HepG2 (cell line): ENCODE results near the gene SRSF10. TPM values are rescaled to one million over a fixed set of nuclear protein-coding genes. Genes with fewer than 3 reads are reported as not detected.

Source experiments
- AHDC1 ChIP-seq: sonication (generic); formaldehyde crosslinking; IDR thresholded peaks from 2 replicates; pipeline ENCODE4 v1.5.1; 2020; ENCODE audit warnings: mild to moderate bottlenecking, missing genetic modification reagents, borderline replicate concordance
- ARNT ChIP-seq: fragments of 450-650 bp; IDR thresholded peaks from 2 replicates; pipeline ENCODE4 v1.6.1; 2017
- ELK4 ChIP-seq: sonication (generic); formaldehyde crosslinking; IDR thresholded peaks from 2 replicates; pipeline ENCODE4 v1.9.0; 2021; ENCODE audit warnings: missing genetic modification reagents, borderline replicate concordance
- FOSL1 ChIP-seq: sonication (generic); formaldehyde crosslinking; IDR thresholded peaks from 2 replicates; pipeline ENCODE4 v1.9.0; 2021; ENCODE audit warnings: missing genetic modification reagents, borderline replicate concordance
- GABPA ChIP-seq, 2 experiments: IDR thresholded peaks; 2 replicates each; pipeline ENCODE4 v1.6.1; 2011 to 2016; ENCODE audit warnings: low read depth in 2 of 2, low read length in 1 of 2, missing biosample characterization in 1 of 2, missing genetic modification characterization in 1 of 2
- HMGXB4 ChIP-seq, 2 experiments: sonication (generic) in 1 of 2; formaldehyde crosslinking in 1 of 2; IDR thresholded peaks; 2 replicates each; pipeline versions ENCODE4 v1.4.0 to v1.6.1; 2018 to 2020; ENCODE audit warnings: missing genetic modification reagents in 2 of 2, borderline replicate concordance in 1 of 2, low read depth in 1 of 2, mild to moderate bottlenecking in 1 of 2, missing biosample characterization in 1 of 2
- NFAT5 ChIP-seq: sonication (generic); formaldehyde crosslinking; IDR thresholded peaks from 2 replicates; pipeline ENCODE4 v1.4.0; 2020; ENCODE audit warnings: missing genetic modification reagents
- NPAS2 ChIP-seq: sonication (generic); formaldehyde crosslinking; IDR thresholded peaks from 2 replicates; pipeline ENCODE4 v1.8.0; 2022; ENCODE audit warnings: mild to moderate bottlenecking, missing genetic modification reagents, borderline replicate concordance
- TFDP1 ChIP-seq: IDR thresholded peaks from 2 replicates; pipeline ENCODE4 v1.6.1; 2016; ENCODE audit warnings: missing compliant biosample characterization, missing genetic modification reagents, borderline replicate concordance
- ZBTB25 ChIP-seq: IDR thresholded peaks from 2 replicates; pipeline ENCODE4 v1.6.1; 2018; ENCODE audit warnings: missing genetic modification reagents
- polyA plus RNA-seq, 8 experiments: library from polyadenylated mRNA; depleted of rRNA in 3 of 8; stranded (reverse) in 7 of 8; unstranded in 1 of 8; fragments of >200 nt; fragmentation: Illumina TruSeq in 4 of 8; extraction: Trizol in 4 of 8; gene quantifications; 2 replicates each; pipeline versions ENCODE4 v1.2.1 to v1.2.3, GENCODE V29; 2011 to 2016; ENCODE audit warnings: low read depth in 4 of 8, missing spikeins in 1 of 8, mixed read lengths in 1 of 8; ENCODE audit not compliant: insufficient read depth in 1 of 8
- total RNA-seq, 5 experiments: library from RNA; depleted of rRNA; stranded (reverse); fragments of >200 nt; fragmentation: Illumina TruSeq; extraction: Trizol; gene quantifications; 2 replicates each; pipeline ENCODE4 v1.2.3, GENCODE V29; 2016; ENCODE audit warnings: low read depth in 1 of 5

The SRSF10 gene
- total and polyA plus RNA-seq, 2 of the 13 experiments (the other 11 are each of a cell fraction or from before 2014, with no cell fraction given), result 126 to 186 TPM

GRCh38 chr1:23958810-23959460 is 21.2 kb downstream of the SRSF10 start (continued):
- TF ChIP-seq AHDC1 (CRISPR knock-in tag) (no peak), HMGXB4 (CRISPR knock-in tag; IDR thresholded peaks at IDR 0.05; ENCODE audit: borderline replicate concordance in 1 of 2, low read depth in 1 of 2) (peak; percentile 26 to 57; a peak in 3 of 4 replicates), TFDP1 (CRISPR knock-in tag) (peak; percentile 79), FOSL1 (CRISPR knock-in tag) (no peak), NPAS2 (CRISPR knock-in tag) (no peak), GABPA (IDR thresholded peaks at IDR 0.05; ENCODE audit: low read depth, low read length) (peak; percentile 44), GABPA (CRISPR knock-in tag; IDR thresholded peaks at IDR 0.05; ENCODE audit: low read depth) (peak; percentile 83), ELK4 (no peak), NFAT5 (CRISPR knock-in tag) (no peak), ZBTB25 (CRISPR knock-in tag) (peak; percentile 34; the same call in 1 of the 2 replicates), ARNT (no peak)
